Panc1 (cell line): ENCODE results near the gene GRN. TPM values are rescaled to one million over a fixed set of nuclear protein-coding genes. Genes with fewer than 3 reads are reported as not detected.

Source experiments
- ATAC-seq: fragments of 200-7000 bp; cut with Tn5 transposase; 2 replicates; pipeline ENCODE4 v1.9.1; 2020; ENCODE audit warnings: mild to moderate bottlenecking, moderate library complexity
- BruUV-seq: library from RNA; stranded (reverse); fragments of 400-500 nt; replicated peaks from 2 replicates; lab custom pipeline; 2021; lab: Mats Ljungman, UMichigan
- CTCF ChIA-PET: fragments of 300-600 bp; sonication (Branson Sonifier 250); formaldehyde crosslinking; loops from one replicate; lab custom pipeline; 2022; ENCODE audit warnings: antibody characterized with exemption; lab: Charles Lee
- POLR2A ChIA-PET: fragments of 300-600 bp; sonication (Branson Sonifier 250); formaldehyde crosslinking; loops from one replicate; lab custom pipeline; 2022; ENCODE audit warnings: antibody characterized with exemption; lab: Charles Lee
- DNase-seq: peaks from one replicate; pipeline ENCODE4 v3.0.0-alpha.2; 2010; ENCODE audit warnings: low read depth, low spot score
- H3K27ac ChIP-seq: 2 replicates; pipeline ENCODE4 v1.5.1; 2011; ENCODE audit warnings: mild to moderate bottlenecking, low read length, inconsistent platforms
- H3K27me3 ChIP-seq: fragments of 200-500 bp; sonication (Bioruptor generic); 2 replicates; pipeline ENCODE4 v1.6.0; 2014; ENCODE audit warnings: low read length, inconsistent platforms; ENCODE audit not compliant: control insufficient read depth, insufficient read depth
- H3K36me3 ChIP-seq: fragments of 200-500 bp; sonication (Bioruptor generic); 2 replicates; pipeline ENCODE4 v1.5.1; 2014; ENCODE audit warnings: inconsistent platforms, mild to moderate bottlenecking, low read length, moderate library complexity; ENCODE audit not compliant: control insufficient read depth, insufficient read depth
- H3K4me1 ChIP-seq: 2 replicates; pipeline ENCODE4 v1.5.1; 2011; ENCODE audit warnings: inconsistent platforms, mild to moderate bottlenecking, low read length, moderate library complexity; ENCODE audit not compliant: control insufficient read depth, insufficient read depth
- H3K4me3 ChIP-seq, 2 experiments: 2 replicates each; pipeline ENCODE4 v1.5.1; 2011 to 2012; ENCODE audit warnings: low read depth in 2 of 2, low read length in 2 of 2, mild to moderate bottlenecking in 2 of 2, inconsistent platforms in 1 of 2, moderate library complexity in 1 of 2
- H3K9me3 ChIP-seq: fragments of 200-500 bp; sonication (Bioruptor generic); 2 replicates; pipeline ENCODE4 v1.5.1; 2014; ENCODE audit warnings: low read depth, mild to moderate bottlenecking, inconsistent platforms, low read length, moderate library complexity; ENCODE audit not compliant: control insufficient read depth, insufficient read depth
- CTCF ChIP-seq: fragments of 450-650 bp; IDR thresholded peaks from 2 replicates; pipeline ENCODE4 v1.5.1; 2017; ENCODE audit warnings: mild to moderate bottlenecking
- POLR2AphosphoS5 ChIP-seq: IDR thresholded peaks from 2 replicates; pipeline ENCODE4 v1.6.1; 2012; ENCODE audit warnings: mild to moderate bottlenecking, low read depth, low read length, moderate library complexity
- SIN3A ChIP-seq: IDR thresholded peaks from 2 replicates; pipeline ENCODE4 v1.6.1; 2012; ENCODE audit warnings: low read depth, mild to moderate bottlenecking, low read length, moderate library complexity, borderline replicate concordance; ENCODE audit not compliant: insufficient read depth
- TCF7L2 ChIP-seq: IDR thresholded peaks from 2 replicates; pipeline ENCODE4 v1.6.1; 2011; ENCODE audit warnings: mild to moderate bottlenecking, low read depth, low read length, inconsistent platforms
- in situ Hi-C: cut with HindIII; loops from 2 replicates; pipeline ENCODE4 v1.10.0; 2016; ENCODE audit warnings: low sequenced_read_pairs, low pct_unique_long_range_greater_than_20kb
- intact Hi-C: fragments of 100-400 bp; cut with micrococcal nuclease; formaldehyde crosslinking; loops from one replicate; pipeline ENCODE4 v1.10.0; 2022; ENCODE audit not compliant: unreplicated experiment
- total RNA-seq: library from RNA; stranded (reverse); gene quantifications from one replicate; pipeline ENCODE4 v1.2.1, GENCODE V29; 2021; ENCODE audit not compliant: unreplicated experiment
- TF ChIP-seq, protein P1 (sequence below), 2 experiments: IDR thresholded peaks; 2 replicates each; pipeline ENCODE4 v1.6.1; 2011 to 2012; ENCODE audit warnings: low read depth in 2 of 2, control low read depth in 1 of 2, low read length in 1 of 2, mild to moderate bottlenecking in 1 of 2, moderate library complexity in 1 of 2; ENCODE audit not compliant: insufficient read depth in 1 of 2

Gene GRN
- total RNA-seq, 1 experiment from 2014 or later: 304 TPM

DNA sequence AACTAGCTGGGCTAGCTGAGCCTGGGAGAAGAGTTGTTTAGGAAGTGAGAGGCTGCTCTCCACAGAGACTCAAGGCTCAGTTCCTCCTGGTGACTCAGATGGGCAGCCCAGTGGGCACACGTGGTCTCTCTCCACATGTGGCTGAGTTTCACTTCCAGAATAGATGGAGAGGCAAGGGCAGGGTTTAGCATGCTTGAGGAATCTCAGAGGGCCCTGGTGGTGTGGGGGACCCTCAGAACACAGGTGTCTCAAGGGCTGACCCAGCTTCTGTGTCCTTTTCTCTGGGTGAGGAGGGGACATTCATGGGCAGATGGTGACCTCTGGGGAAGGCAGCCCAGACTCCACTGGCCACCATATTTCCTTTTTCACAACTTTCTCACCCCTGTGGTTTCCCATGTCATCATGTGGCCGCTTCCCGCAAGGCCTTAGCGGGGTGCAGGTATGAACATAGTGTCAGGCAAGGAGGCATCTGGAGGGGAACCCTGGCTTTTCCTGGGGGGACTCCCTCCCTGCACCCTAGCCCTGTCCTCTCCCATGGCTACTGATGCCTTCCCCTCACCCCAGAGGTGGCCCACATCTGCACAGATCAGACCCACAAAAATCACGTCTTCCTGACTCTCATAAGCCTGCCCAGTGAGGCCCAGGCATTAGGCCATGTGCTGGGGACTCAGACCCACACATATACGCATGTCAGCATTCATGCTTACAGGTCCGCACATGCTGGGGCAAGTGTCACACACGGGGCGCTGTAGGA lies 3.3 kb downstream of the GRN start:
- Histone ChIP-seq H3K4me3 (no peak overlapping the region), H3K9me3 (no peaks in the 10 kb centered on the region), H3K4me1 (no peaks in the 10 kb centered on the region), H3K27me3 (no peaks in the 10 kb centered on the region), H3K36me3 (peaks cover 4% of the 10 kb centered on the region; the same call in 1 of the 2 replicates), H3K27ac (no peak overlapping the region)
- intact Hi-C loops (no loop called here), in situ Hi-C loops (no loop called here)
- TF ChIP-seq POLR2AphosphoS5 (no peak), TCF7L2 (no peak), CTCF (no peak), SIN3A (no peak)
- TF ChIP-seq, protein P1, sequence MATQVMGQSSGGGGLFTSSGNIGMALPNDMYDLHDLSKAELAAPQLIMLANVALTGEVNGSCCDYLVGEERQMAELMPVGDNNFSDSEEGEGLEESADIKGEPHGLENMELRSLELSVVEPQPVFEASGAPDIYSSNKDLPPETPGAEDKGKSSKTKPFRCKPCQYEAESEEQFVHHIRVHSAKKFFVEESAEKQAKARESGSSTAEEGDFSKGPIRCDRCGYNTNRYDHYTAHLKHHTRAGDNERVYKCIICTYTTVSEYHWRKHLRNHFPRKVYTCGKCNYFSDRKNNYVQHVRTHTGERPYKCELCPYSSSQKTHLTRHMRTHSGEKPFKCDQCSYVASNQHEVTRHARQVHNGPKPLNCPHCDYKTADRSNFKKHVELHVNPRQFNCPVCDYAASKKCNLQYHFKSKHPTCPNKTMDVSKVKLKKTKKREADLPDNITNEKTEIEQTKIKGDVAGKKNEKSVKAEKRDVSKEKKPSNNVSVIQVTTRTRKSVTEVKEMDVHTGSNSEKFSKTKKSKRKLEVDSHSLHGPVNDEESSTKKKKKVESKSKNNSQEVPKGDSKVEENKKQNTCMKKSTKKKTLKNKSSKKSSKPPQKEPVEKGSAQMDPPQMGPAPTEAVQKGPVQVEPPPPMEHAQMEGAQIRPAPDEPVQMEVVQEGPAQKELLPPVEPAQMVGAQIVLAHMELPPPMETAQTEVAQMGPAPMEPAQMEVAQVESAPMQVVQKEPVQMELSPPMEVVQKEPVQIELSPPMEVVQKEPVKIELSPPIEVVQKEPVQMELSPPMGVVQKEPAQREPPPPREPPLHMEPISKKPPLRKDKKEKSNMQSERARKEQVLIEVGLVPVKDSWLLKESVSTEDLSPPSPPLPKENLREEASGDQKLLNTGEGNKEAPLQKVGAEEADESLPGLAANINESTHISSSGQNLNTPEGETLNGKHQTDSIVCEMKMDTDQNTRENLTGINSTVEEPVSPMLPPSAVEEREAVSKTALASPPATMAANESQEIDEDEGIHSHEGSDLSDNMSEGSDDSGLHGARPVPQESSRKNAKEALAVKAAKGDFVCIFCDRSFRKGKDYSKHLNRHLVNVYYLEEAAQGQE (IDR thresholded peaks at IDR 0.05; ENCODE audit: insufficient read depth in 1 of 2, low read depth in 2 of 2, low read length in 1 of 2): no peak
- no TSS peak for BruUV-seq
- ChIA-PET CTCF (no interaction called here), POLR2A (no interaction called here)
- ATAC-seq: no peak
- DNase-seq: no peak

DNA sequence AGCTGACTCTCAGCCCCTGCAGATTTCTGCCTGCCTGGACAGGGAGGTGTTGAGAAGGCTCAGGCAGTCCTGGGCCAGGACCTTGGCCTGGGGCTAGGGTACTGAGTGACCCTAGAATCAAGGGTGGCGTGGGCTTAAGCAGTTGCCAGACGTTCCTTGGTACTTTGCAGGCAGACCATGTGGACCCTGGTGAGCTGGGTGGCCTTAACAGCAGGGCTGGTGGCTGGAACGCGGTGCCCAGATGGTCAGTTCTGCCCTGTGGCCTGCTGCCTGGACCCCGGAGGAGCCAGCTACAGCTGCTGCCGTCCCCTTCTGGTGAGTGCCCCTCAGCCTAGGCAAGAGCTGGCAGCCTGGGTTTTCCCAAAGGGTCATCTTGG lies 3.9 kb downstream of the GRN start:
- ChIA-PET CTCF (no interaction called here), POLR2A (no interaction called here)
- ATAC-seq (no peak), DNase-seq (no peak)
- Histone ChIP-seq H3K27ac (no peak overlapping the region), H3K27me3 (no peaks in the 10 kb centered on the region), H3K4me1 (no peaks in the 10 kb centered on the region), H3K36me3 (peaks cover 4% of the 10 kb centered on the region; the same call in 1 of the 2 replicates), H3K4me3 (no peak overlapping the region), H3K9me3 (no peaks in the 10 kb centered on the region)
- no TSS peak for BruUV-seq
- in situ Hi-C loops (no loop called here), intact Hi-C loops (no loop called here)
- TF ChIP-seq SIN3A: no peak
- TF ChIP-seq POLR2AphosphoS5: no peak
- TF ChIP-seq CTCF: no peak
- TF ChIP-seq TCF7L2: no peak
- TF ChIP-seq, protein P1 (IDR thresholded peaks at IDR 0.05; ENCODE audit: insufficient read depth in 1 of 2, low read depth in 2 of 2, low read length in 1 of 2): no peak
